ENCODE data around the gene GOT1. TPM values are rescaled to one million over a fixed set of nuclear protein-coding genes. Genes with fewer than 3 reads are reported as not detected.

The GOT1 gene
- total RNA-seq, 1 experiment from 2014 or later: 65.7 TPM

- Histone ChIP-seq H3K36me3 (ENCODE audit: insufficient read depth, low read length, poor library complexity, severe bottlenecking) (no peaks in the 10 kb centered on the region), H3K27me3 (replicated peaks; ENCODE audit: insufficient read depth, low read depth, low read length, poor library complexity) (no peaks in the 10 kb centered on the region), H3K27ac (ENCODE audit: low read depth, low read length, poor library complexity, severe bottlenecking) (no peak overlapping the region), H3K4me3 (ENCODE audit: low read depth, low read length, poor library complexity, severe bottlenecking) (no peak overlapping the region), H3K4me1 (ENCODE audit: insufficient read depth, low read length, poor library complexity, severe bottlenecking) (no peaks in the 10 kb centered on the region), H3K9me3 (ENCODE audit: low read depth, low read length, poor library complexity, severe bottlenecking) (no peaks in the 10 kb centered on the region)
- CTCF ChIA-PET: no interaction called here
- intact Hi-C loops (cut with micrococcal nuclease; ENCODE audit: unreplicated experiment): loop anchor here (5.0 kb wide), 1 partner anchor 108 kb away; no protein-coding TSS in a partner anchor
- POLR2A ChIA-PET (ENCODE audit: low non-redundant PET): no interaction called here
- no peak for DNase-seq (ENCODE audit: low spot score)
- no peak for TF ChIP-seq CTCF (conservative IDR thresholded peaks at IDR 0.05; ENCODE audit: low read depth, low read length)
- no peak for TF ChIP-seq EZH2 (IDR thresholded peaks at IDR 0.05; ENCODE audit: borderline replicate concordance, low read depth, low read length, poor library complexity, severe bottlenecking)
- BruUV-seq (replicated peaks): no TSS peak
These were observed 8.5 kb upstream of the GOT1 start for GRCh38 chr10:99438890-99439289.

- no peaks in the 10 kb centered on the region for H3K4me1 ChIP-seq (ENCODE audit: insufficient read depth, low read length, poor library complexity, severe bottlenecking)
- H3K27ac ChIP-seq (ENCODE audit: low read depth, low read length, poor library complexity, severe bottlenecking): no peak overlapping the region
- peak; percentile 72 for DNase-seq (ENCODE audit: low spot score)
- intact Hi-C loops (cut with micrococcal nuclease; ENCODE audit: unreplicated experiment): loop anchor here (1.0 to 5.0 kb wide), 3 partner anchors 111 to 275 kb away; no protein-coding TSS in a partner anchor
- BruUV-seq (replicated peaks): no TSS peak
- ChIA-PET POLR2A (ENCODE audit: low non-redundant PET) (interaction anchor here (0.7 kb wide), 1 partner anchor 60 kb away, joined by 5 read pairs; no protein-coding TSS in a partner anchor), CTCF (interaction anchor here (0.5 to 1.9 kb wide), 10 partner anchors 11 to 1857 kb away, joined by 3 to 17 read pairs (median 3); no protein-coding TSS in a partner anchor)
- H3K9me3 ChIP-seq (ENCODE audit: low read depth, low read length, poor library complexity, severe bottlenecking): no peaks in the 10 kb centered on the region
- no peak overlapping the region for H3K4me3 ChIP-seq (ENCODE audit: low read depth, low read length, poor library complexity, severe bottlenecking)
- H3K27me3 ChIP-seq (replicated peaks; ENCODE audit: insufficient read depth, low read depth, low read length, poor library complexity): no peaks in the 10 kb centered on the region
- no peaks in the 10 kb centered on the region for H3K36me3 ChIP-seq (ENCODE audit: insufficient read depth, low read length, poor library complexity, severe bottlenecking)
- TF ChIP-seq EZH2 (IDR thresholded peaks at IDR 0.05; ENCODE audit: borderline replicate concordance, low read depth, low read length, poor library complexity, severe bottlenecking) (no peak), CTCF (conservative IDR thresholded peaks at IDR 0.05; ENCODE audit: low read depth, low read length) (peak; percentile 69)
These were observed 5.7 kb upstream of the GOT1 start for GRCh38 chr10:99435986-99436638.

GRCh38 chr10:99433378-99434020 lies 3.1 kb upstream of the GOT1 start:
- TF ChIP-seq EZH2 (IDR thresholded peaks at IDR 0.05; ENCODE audit: borderline replicate concordance, low read depth, low read length, poor library complexity, severe bottlenecking) (no peak), CTCF (conservative IDR thresholded peaks at IDR 0.05; ENCODE audit: low read depth, low read length) (peak; percentile 35)
- H3K27ac ChIP-seq (ENCODE audit: low read depth, low read length, poor library complexity, severe bottlenecking): no peak overlapping the region
- no peaks in the 10 kb centered on the region for H3K9me3 ChIP-seq (ENCODE audit: low read depth, low read length, poor library complexity, severe bottlenecking)
- no peaks in the 10 kb centered on the region for H3K36me3 ChIP-seq (ENCODE audit: insufficient read depth, low read length, poor library complexity, severe bottlenecking)
- no peak overlapping the region for H3K4me3 ChIP-seq (ENCODE audit: low read depth, low read length, poor library complexity, severe bottlenecking)
- no peaks in the 10 kb centered on the region for H3K27me3 ChIP-seq (replicated peaks; ENCODE audit: insufficient read depth, low read depth, low read length, poor library complexity)
- ChIA-PET CTCF (no interaction called here), POLR2A (ENCODE audit: low non-redundant PET) (no interaction called here)
- no peak for DNase-seq (ENCODE audit: low spot score)
- BruUV-seq (replicated peaks): no TSS peak
- H3K4me1 ChIP-seq (ENCODE audit: insufficient read depth, low read length, poor library complexity, severe bottlenecking): peaks cover 13% of the 10 kb centered on the region
- intact Hi-C loops (cut with micrococcal nuclease; ENCODE audit: unreplicated experiment): loop anchor here (2.0 kb wide), 1 partner anchor 277 kb away; no protein-coding TSS in a partner anchor

All from A673 (cell line).